Panc1 (cell line): ENCODE results near the gene KAT6B. TPM values are rescaled to one million over a fixed set of nuclear protein-coding genes. Genes with fewer than 3 reads are reported as not detected.

Experiments
- ATAC-seq: fragments of 200-7000 bp; cut with Tn5 transposase; 2 replicates; pipeline ENCODE4 v1.9.1; 2020; ENCODE audit warnings: mild to moderate bottlenecking, moderate library complexity
- BruUV-seq: library from RNA; stranded (reverse); fragments of 400-500 nt; replicated peaks from 2 replicates; lab custom pipeline; 2021; lab: Mats Ljungman, UMichigan
- CTCF ChIA-PET: fragments of 300-600 bp; sonication (Branson Sonifier 250); formaldehyde crosslinking; loops from one replicate; lab custom pipeline; 2022; ENCODE audit warnings: antibody characterized with exemption; lab: Charles Lee
- POLR2A ChIA-PET: fragments of 300-600 bp; sonication (Branson Sonifier 250); formaldehyde crosslinking; loops from one replicate; lab custom pipeline; 2022; ENCODE audit warnings: antibody characterized with exemption; lab: Charles Lee
- DNase-seq: peaks from one replicate; pipeline ENCODE4 v3.0.0-alpha.2; 2010; ENCODE audit warnings: low read depth, low spot score
- H3K27ac ChIP-seq: 2 replicates; pipeline ENCODE4 v1.5.1; 2011; ENCODE audit warnings: mild to moderate bottlenecking, low read length, inconsistent platforms
- H3K27me3 ChIP-seq: fragments of 200-500 bp; sonication (Bioruptor generic); 2 replicates; pipeline ENCODE4 v1.6.0; 2014; ENCODE audit warnings: low read length, inconsistent platforms; ENCODE audit not compliant: control insufficient read depth, insufficient read depth
- H3K36me3 ChIP-seq: fragments of 200-500 bp; sonication (Bioruptor generic); 2 replicates; pipeline ENCODE4 v1.5.1; 2014; ENCODE audit warnings: inconsistent platforms, mild to moderate bottlenecking, low read length, moderate library complexity; ENCODE audit not compliant: control insufficient read depth, insufficient read depth
- H3K4me1 ChIP-seq: 2 replicates; pipeline ENCODE4 v1.5.1; 2011; ENCODE audit warnings: inconsistent platforms, mild to moderate bottlenecking, low read length, moderate library complexity; ENCODE audit not compliant: control insufficient read depth, insufficient read depth
- H3K4me3 ChIP-seq, 2 experiments: 2 replicates each; pipeline ENCODE4 v1.5.1; 2011 to 2012; ENCODE audit warnings: low read depth in 2 of 2, low read length in 2 of 2, mild to moderate bottlenecking in 2 of 2, inconsistent platforms in 1 of 2, moderate library complexity in 1 of 2
- H3K9me3 ChIP-seq: fragments of 200-500 bp; sonication (Bioruptor generic); 2 replicates; pipeline ENCODE4 v1.5.1; 2014; ENCODE audit warnings: low read depth, mild to moderate bottlenecking, inconsistent platforms, low read length, moderate library complexity; ENCODE audit not compliant: control insufficient read depth, insufficient read depth
- CTCF ChIP-seq: fragments of 450-650 bp; IDR thresholded peaks from 2 replicates; pipeline ENCODE4 v1.5.1; 2017; ENCODE audit warnings: mild to moderate bottlenecking
- POLR2AphosphoS5 ChIP-seq: IDR thresholded peaks from 2 replicates; pipeline ENCODE4 v1.6.1; 2012; ENCODE audit warnings: mild to moderate bottlenecking, low read depth, low read length, moderate library complexity
- REST ChIP-seq, 2 experiments: IDR thresholded peaks; 2 replicates each; pipeline ENCODE4 v1.6.1; 2011 to 2012; ENCODE audit warnings: low read depth in 2 of 2, control low read depth in 1 of 2, low read length in 1 of 2, mild to moderate bottlenecking in 1 of 2, moderate library complexity in 1 of 2; ENCODE audit not compliant: insufficient read depth in 1 of 2
- SIN3A ChIP-seq: IDR thresholded peaks from 2 replicates; pipeline ENCODE4 v1.6.1; 2012; ENCODE audit warnings: low read depth, mild to moderate bottlenecking, low read length, moderate library complexity, borderline replicate concordance; ENCODE audit not compliant: insufficient read depth
- TCF7L2 ChIP-seq: IDR thresholded peaks from 2 replicates; pipeline ENCODE4 v1.6.1; 2011; ENCODE audit warnings: mild to moderate bottlenecking, low read depth, low read length, inconsistent platforms
- in situ Hi-C: cut with HindIII; loops from 2 replicates; pipeline ENCODE4 v1.10.0; 2016; ENCODE audit warnings: low sequenced_read_pairs, low pct_unique_long_range_greater_than_20kb
- intact Hi-C: fragments of 100-400 bp; cut with micrococcal nuclease; formaldehyde crosslinking; loops from one replicate; pipeline ENCODE4 v1.10.0; 2022; ENCODE audit not compliant: unreplicated experiment
- total RNA-seq: library from RNA; stranded (reverse); gene quantifications from one replicate; pipeline ENCODE4 v1.2.1, GENCODE V29; 2021; ENCODE audit not compliant: unreplicated experiment

The KAT6B gene
- total RNA-seq, 1 experiment from 2014 or later, result 31.1 TPM

GRCh38 chr10:74912682-74913081 lies 86.3 kb downstream of the KAT6B start:
- Histone ChIP-seq H3K4me3 (no peak overlapping the region), H3K27me3 (no peaks in the 10 kb centered on the region), H3K9me3 (no peaks in the 10 kb centered on the region), H3K36me3 (no peaks in the 10 kb centered on the region), H3K4me1 (0 out of 2 replicates have a peak, but pooled peaks cover 4% of the 10 kb centered on the region), H3K27ac (no peak overlapping the region)
- intact Hi-C loops, result no loop called here
- ChIA-PET CTCF (no interaction called here), POLR2A (no interaction called here)
- no TSS peak for BruUV-seq
- in situ Hi-C loops, result no loop called here
- TF ChIP-seq CTCF (no peak), SIN3A (no peak), POLR2AphosphoS5 (no peak), REST (IDR thresholded peaks at IDR 0.05; ENCODE audit: insufficient read depth in 1 of 2, low read depth in 2 of 2, low read length in 1 of 2) (no peak), TCF7L2 (no peak)
- no peak for ATAC-seq
- no peak for DNase-seq

GRCh38 chr10:74913377-74913979 lies 87.1 kb downstream of the KAT6B start:
- no peak for TF ChIP-seq SIN3A
- TF ChIP-seq POLR2AphosphoS5, result no peak
- no peak for TF ChIP-seq CTCF
- no peak for TF ChIP-seq REST (IDR thresholded peaks at IDR 0.05; ENCODE audit: insufficient read depth in 1 of 2, low read depth in 2 of 2, low read length in 1 of 2)
- TF ChIP-seq TCF7L2, result no peak
- Histone ChIP-seq H3K9me3 (no peaks in the 10 kb centered on the region), H3K27ac (no peak overlapping the region), H3K4me3 (no peak overlapping the region), H3K36me3 (no peaks in the 10 kb centered on the region), H3K4me1 (0 out of 2 replicates have a peak, but pooled peaks cover 4% of the 10 kb centered on the region), H3K27me3 (no peaks in the 10 kb centered on the region)
- in situ Hi-C loops, result no loop called here
- ATAC-seq, result no peak
- ChIA-PET CTCF (interaction anchor here (1.2 kb wide), 1 partner anchor 20 kb away, joined by 3 read pairs; no protein-coding TSS in a partner anchor), POLR2A (no interaction called here)
- DNase-seq, result no peak
- intact Hi-C loops, result no loop called here
- BruUV-seq, result no TSS peak
